Fibroblast of mammary gland (primary cell): ENCODE measurements around the gene IQCK.

Experiments used
- DNase-seq: peaks from one replicate; pipeline ENCODE4 v3.0.0-alpha.2; 2010; ENCODE audit warnings: low read depth
- H3K4me3 ChIP-seq: 2 replicates; pipeline ENCODE4 v1.5.1; 2011; ENCODE audit warnings: low read depth, mild to moderate bottlenecking, low read length, moderate library complexity; ENCODE audit not compliant: control insufficient read depth
- TF ChIP-seq, protein P1 (sequence below): conservative IDR thresholded peaks from 2 replicates; pipeline ENCODE4 v1.5.1; 2011; ENCODE audit warnings: low read depth, low read length, inconsistent platforms; ENCODE audit not compliant: control insufficient read depth, insufficient read depth

The IQCK gene

DNA sequence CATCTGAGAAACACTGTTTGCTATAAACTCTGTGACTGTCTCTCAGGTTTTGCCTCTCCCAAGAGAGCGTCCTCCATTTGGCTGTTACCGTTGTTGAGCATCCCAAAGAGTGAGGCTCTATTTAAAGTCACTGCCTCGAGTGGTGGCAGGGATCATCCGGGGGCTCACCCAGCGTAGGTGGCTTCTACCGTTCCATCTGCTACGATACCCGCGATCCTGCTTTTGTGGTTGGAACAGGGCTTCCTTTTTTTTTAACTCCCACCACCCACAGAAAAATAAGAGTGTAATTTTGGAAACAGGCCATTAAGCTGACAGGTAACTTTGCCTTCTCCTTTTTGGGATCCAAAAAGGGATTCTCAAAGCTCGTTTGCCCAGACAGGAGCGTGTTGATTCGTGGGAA, 36.4 kb upstream of the IQCK start:
- TF ChIP-seq, protein P1, sequence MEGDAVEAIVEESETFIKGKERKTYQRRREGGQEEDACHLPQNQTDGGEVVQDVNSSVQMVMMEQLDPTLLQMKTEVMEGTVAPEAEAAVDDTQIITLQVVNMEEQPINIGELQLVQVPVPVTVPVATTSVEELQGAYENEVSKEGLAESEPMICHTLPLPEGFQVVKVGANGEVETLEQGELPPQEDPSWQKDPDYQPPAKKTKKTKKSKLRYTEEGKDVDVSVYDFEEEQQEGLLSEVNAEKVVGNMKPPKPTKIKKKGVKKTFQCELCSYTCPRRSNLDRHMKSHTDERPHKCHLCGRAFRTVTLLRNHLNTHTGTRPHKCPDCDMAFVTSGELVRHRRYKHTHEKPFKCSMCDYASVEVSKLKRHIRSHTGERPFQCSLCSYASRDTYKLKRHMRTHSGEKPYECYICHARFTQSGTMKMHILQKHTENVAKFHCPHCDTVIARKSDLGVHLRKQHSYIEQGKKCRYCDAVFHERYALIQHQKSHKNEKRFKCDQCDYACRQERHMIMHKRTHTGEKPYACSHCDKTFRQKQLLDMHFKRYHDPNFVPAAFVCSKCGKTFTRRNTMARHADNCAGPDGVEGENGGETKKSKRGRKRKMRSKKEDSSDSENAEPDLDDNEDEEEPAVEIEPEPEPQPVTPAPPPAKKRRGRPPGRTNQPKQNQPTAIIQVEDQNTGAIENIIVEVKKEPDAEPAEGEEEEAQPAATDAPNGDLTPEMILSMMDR, result no peak
- H3K4me3 ChIP-seq, result no peak overlapping the region
- DNase-seq, result no peak

DNA sequence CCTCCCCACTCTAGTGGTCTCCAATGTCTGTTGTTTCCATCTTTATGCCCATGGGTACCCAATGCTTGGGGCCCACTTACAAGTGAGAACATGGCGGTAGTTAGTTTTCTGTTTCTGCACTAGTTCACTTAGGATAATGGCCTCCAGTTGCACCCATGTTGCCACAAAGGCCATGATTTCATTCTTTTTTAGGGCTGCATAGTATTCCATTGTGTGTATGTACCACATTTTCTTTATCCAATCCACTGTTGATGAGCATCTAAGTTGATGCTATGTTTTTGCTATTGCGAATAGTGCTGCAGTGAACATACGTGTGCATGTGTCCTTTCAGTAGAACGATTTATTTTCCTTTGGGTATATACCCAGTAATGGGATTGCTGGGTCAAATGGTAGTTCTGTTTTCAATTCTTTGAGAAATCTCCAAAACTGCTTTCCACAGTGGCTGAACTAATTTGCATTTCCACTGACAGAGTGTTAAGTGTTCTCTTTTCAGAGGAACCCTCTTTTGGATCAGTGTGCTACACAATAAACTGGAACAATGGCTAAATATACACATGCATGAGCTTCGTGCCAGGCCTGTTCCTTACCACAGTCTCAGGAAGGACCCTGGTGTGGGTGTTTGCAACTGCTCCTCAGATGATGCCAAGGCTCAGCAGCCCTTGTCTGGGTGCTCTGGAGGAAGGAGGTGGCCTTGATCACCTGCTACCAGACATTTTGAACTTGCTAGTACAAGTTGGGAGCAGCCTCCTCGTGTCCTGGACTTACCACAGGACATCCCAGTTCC, 34.4 kb upstream of the IQCK start:
- H3K4me3 ChIP-seq, result no peak overlapping the region
- TF ChIP-seq, protein P1, result no peak
- no peak for DNase-seq

DNA sequence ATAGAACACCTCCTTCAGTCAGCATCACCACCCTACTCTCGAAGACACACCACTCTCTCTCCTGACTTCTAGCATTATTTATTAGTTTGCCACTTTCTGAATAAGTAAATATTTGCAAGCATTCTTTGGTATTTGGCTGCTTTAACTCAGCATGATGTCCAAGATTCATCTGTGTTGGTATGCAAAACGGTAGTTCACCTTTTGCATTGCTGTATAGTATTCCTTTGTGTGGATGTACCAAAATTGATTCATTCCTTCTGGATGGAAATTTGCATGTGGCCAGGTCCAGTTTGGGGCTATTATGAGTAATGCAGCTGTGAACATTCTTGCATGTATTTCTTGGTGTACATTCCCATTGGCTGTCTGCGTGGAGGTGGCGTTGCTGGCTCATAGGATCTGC, 32.9 kb upstream of the IQCK start:
- no peak overlapping the region for H3K4me3 ChIP-seq
- TF ChIP-seq, protein P1, result no peak
- DNase-seq, result no peak

DNA sequence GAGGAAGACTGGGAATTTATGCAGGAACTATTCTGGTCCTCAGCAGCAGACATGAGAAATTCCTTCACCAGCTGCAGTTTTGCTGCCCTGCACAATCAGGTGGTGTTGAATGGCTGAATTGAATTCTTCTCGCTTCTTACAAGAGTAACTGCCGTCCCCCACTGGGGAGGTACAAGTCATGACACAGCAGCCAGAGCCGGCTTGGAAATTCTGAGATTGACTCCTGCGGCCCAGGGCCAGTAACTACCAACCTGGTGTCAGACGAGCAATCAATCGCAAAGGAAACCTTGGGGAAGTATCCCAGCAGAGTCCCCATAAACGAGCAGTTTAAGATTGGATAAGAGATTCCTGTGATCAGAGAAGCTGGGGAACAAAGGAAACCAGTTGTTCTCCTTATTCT, 30.8 kb upstream of the IQCK start:
- DNase-seq, result no peak
- no peak overlapping the region for H3K4me3 ChIP-seq
- TF ChIP-seq, protein P1, result no peak

DNA sequence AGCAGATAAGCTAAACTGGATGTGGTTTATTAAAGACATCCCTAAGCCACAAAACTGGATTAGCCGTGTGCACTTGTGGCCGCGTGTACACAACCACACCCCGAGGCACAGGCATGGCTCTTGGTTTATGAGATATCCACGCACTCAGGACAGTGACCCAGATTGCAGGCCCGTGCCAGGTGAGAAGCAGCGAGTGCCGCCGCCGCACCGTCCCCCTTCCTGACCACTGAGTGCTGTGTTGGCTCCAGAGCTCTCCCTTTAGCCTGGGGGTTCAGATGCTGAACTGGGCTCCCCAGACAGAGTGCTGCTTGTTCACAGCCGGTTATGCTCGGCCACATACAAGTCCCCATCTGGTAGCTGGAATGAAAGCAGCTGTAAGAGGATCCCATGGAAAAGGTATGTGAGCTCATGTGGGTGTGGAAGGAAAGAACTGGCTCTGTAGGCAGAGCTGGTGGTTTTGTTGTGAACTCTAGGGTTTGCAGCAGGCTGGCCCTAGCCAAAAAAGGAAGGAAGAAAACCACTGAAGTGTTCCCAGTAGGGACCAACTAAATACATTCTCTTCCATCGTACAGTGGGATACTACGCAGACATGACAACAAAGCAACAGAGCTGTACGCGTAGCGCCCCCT, 29.6 kb upstream of the IQCK start:
- no peak for DNase-seq
- H3K4me3 ChIP-seq, result no peak overlapping the region
- TF ChIP-seq, protein P1, result no peak

DNA sequence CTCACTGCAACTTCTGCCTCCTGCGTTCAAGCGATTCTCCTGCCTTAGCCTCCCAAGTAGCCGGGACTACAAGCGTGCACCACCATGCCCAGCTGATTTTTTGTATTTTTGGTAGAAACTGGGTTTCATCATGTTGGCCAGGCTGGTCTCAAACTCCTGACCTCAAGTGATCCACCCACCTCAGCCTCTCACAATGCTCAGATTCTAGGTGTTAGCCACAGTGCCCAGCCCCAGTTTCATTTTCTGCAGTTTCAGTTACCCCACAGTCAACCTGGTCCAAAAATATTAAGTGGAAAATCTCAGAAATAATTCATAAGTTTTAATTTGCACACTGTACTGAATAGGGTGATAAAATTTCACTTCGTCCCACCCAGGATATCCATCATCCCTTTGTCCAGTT, 28.7 kb upstream of the IQCK start:
- no peak overlapping the region for H3K4me3 ChIP-seq
- TF ChIP-seq, protein P1, result no peak
- DNase-seq, result no peak
